BJ (cell line): Measurements from ENCODE around the gene GPR3. TPM values are rescaled to one million over a fixed set of nuclear protein-coding genes. Genes with fewer than 3 reads are reported as not detected.
A peak's percentile ranks its signal among the peaks of the same experiment; 100 is the strongest.

Experiments
- CTCF ChIA-PET: fragments of 350-600 bp; formaldehyde crosslinking; extraction: SDS; loops from one replicate; lab custom pipeline; 2021; ENCODE audit warnings: antibody characterized with exemption, inconsistent platforms; lab: Yijun Ruan, JAX
- POLR2A ChIA-PET: fragments of 300-600 bp; sonication (Branson Sonifier 250); formaldehyde crosslinking; extraction: SDS; loops from one replicate; lab custom pipeline; 2021; ENCODE audit warnings: antibody characterized with exemption; lab: Charles Lee
- DNase-seq: peaks from one replicate; pipeline ENCODE4 v3.0.0-alpha.2; 2011; ENCODE audit warnings: low read depth
- H3K27me3 ChIP-seq: 2 replicates; pipeline ENCODE4 v1.6.0; 2011; ENCODE audit warnings: low read length; ENCODE audit not compliant: control insufficient read depth, insufficient read depth
- H3K36me3 ChIP-seq: 2 replicates; pipeline ENCODE4 v1.5.1; 2011; ENCODE audit warnings: low read length; ENCODE audit not compliant: control insufficient read depth, insufficient read depth
- H3K4me3 ChIP-seq: 2 replicates; pipeline ENCODE4 v1.5.1; 2011; ENCODE audit warnings: low read depth, mild to moderate bottlenecking, control low read depth, low read length
- polyA plus RNA-seq: library from polyadenylated mRNA; depleted of rRNA; stranded (reverse); fragments of >200 nt; gene quantifications from 2 replicates; pipeline ENCODE4 v1.2.3, GENCODE V29; 2011
- TF ChIP-seq, protein P1 (sequence below): IDR thresholded peaks from 2 replicates; pipeline ENCODE4 v1.5.1; 2011; ENCODE audit warnings: low read depth, mild to moderate bottlenecking, control low read depth, inconsistent platforms, low read length, moderate library complexity; ENCODE audit not compliant: insufficient read depth

The GPR3 gene
- polyA plus RNA-seq, 1 experiment, result 1.8 TPM

DNA sequence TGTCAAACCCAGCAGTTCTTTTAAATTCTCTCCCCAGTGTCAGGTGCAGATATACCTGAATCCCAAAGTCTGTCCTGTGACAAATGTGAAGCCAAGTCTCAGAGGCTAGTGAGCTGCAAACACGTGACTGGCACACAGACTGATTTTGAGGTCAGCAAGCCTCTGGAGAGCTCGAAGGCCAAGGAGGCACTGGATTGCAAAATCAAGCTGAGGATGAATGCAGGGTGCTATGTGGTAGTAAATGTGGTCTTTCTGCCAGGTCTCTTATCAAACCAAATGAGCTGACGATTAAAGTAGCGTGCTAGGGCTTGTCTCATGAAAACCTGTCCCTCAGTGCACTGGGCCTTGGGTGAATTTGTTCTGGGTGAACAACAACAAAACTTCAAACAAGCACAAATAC, 20.6 kb downstream of the GPR3 start:
- H3K4me3 ChIP-seq, result no peak overlapping the region
- ChIA-PET POLR2A (no interaction called here), CTCF (interaction anchor here (0.8 to 4.8 kb wide), 9 partner anchors 8 to 194 kb away, joined by 3 to 32 read pairs (median 4); no protein-coding TSS in a partner anchor)
- no peak for DNase-seq
- TF ChIP-seq, protein P1, sequence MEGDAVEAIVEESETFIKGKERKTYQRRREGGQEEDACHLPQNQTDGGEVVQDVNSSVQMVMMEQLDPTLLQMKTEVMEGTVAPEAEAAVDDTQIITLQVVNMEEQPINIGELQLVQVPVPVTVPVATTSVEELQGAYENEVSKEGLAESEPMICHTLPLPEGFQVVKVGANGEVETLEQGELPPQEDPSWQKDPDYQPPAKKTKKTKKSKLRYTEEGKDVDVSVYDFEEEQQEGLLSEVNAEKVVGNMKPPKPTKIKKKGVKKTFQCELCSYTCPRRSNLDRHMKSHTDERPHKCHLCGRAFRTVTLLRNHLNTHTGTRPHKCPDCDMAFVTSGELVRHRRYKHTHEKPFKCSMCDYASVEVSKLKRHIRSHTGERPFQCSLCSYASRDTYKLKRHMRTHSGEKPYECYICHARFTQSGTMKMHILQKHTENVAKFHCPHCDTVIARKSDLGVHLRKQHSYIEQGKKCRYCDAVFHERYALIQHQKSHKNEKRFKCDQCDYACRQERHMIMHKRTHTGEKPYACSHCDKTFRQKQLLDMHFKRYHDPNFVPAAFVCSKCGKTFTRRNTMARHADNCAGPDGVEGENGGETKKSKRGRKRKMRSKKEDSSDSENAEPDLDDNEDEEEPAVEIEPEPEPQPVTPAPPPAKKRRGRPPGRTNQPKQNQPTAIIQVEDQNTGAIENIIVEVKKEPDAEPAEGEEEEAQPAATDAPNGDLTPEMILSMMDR, result no peak
- H3K36me3 ChIP-seq, result peaks cover 33% of the 10 kb centered on the region
- no peaks in the 10 kb centered on the region for H3K27me3 ChIP-seq

DNA sequence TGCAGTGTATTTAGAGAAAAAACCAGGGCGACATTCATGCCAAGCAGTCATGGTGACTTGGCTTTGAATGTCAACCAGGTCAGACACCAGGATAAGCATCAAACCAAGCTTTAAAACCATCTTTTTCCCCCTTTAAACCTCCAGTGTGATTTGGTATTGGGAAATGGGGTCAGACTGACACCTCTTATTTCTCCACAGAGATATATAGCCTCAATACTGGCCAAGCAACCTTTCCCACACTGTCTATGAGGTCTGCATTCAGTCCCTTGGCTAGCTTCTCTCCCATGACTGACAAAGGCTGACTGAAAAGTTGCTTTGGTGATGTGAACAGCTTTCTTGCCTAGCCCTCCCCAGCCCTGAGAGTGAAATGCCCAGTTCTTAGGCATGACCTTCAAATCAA, 21.7 kb downstream of the GPR3 start:
- TF ChIP-seq, protein P1, result no peak
- Histone ChIP-seq H3K4me3 (no peak overlapping the region), H3K27me3 (no peaks in the 10 kb centered on the region), H3K36me3 (peaks cover 29% of the 10 kb centered on the region)
- ChIA-PET CTCF (interaction anchor here (1.2 to 4.8 kb wide), 8 partner anchors 9 to 193 kb away, joined by 3 to 32 read pairs (median 8); no protein-coding TSS in a partner anchor), POLR2A (no interaction called here)
- DNase-seq, result no peak

DNA sequence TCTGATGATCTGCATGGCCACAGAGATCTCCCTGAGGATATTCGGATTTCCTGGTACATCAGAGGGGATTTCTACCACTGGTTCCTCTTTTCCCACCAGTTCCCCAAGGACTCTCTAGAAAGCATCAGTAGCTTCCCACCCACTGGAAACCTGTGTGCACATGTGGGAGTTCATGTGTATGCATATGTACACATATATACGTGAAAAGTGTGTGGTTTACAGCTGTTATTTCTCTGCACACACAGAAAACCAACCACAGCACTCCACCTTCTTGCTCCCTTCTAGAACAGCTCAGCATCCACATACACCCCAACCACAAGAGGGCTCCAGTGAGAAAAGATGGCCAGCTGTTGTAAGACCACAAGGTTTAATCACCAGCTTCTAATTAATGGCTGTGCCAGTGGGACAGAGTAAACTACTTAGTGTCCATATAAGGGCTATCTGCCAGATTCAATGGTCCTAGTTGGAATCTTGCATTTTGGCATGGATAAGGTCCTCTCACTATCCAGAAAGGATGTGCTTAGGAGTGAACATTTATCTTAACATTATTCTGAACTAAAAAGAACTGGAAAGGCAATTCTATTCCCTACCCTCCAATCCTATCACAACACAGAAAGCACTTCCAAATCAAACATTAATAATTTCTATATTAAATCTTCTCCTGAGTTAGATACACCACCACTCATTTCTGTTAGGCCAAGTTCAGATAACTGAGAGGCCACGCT, 24.1 kb downstream of the GPR3 start:
- no peak for DNase-seq
- Histone ChIP-seq H3K27me3 (no peaks in the 10 kb centered on the region), H3K4me3 (no peak overlapping the region), H3K36me3 (peaks cover 20% of the 10 kb centered on the region)
- POLR2A ChIA-PET, result interaction anchor here (0.6 kb wide), 1 partner anchor 53 kb away, joined by 3 read pairs; no protein-coding TSS in a partner anchor
- CTCF ChIA-PET, result interaction anchor here (0.5 to 4.8 kb wide), 26 partner anchors 8 to 193 kb away, joined by 3 to 32 read pairs (median 4); partner anchors contain the start of gene MAP3K6
- TF ChIP-seq, protein P1, result peak; percentile 80

DNA sequence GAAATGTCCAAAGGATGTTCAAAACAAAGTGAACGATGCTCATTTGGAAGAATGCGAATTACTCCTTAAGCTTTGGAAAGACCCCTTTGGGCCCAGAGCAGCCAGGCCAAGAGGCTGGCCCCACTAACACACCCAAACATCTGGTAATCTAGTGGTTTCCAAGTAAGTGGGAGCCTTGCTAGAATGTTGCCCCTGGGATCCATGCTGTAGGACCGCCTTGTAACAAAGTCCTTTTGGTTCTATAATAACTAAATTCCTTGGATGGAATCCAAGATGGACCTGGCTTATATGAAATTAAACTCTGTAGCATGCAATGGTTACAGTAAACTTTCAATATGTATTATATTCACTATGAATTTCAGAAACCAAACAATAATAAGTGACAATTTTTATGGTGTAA, 25.3 kb downstream of the GPR3 start:
- ChIA-PET CTCF (interaction anchor here (0.6 to 2.4 kb wide), 3 partner anchors 80 to 189 kb away, joined by 4 to 8 read pairs (median 4); no protein-coding TSS in a partner anchor), POLR2A (no interaction called here)
- TF ChIP-seq, protein P1, result no peak
- DNase-seq, result no peak
- Histone ChIP-seq H3K36me3 (peaks cover 18% of the 10 kb centered on the region), H3K4me3 (no peak overlapping the region), H3K27me3 (no peaks in the 10 kb centered on the region)

DNA sequence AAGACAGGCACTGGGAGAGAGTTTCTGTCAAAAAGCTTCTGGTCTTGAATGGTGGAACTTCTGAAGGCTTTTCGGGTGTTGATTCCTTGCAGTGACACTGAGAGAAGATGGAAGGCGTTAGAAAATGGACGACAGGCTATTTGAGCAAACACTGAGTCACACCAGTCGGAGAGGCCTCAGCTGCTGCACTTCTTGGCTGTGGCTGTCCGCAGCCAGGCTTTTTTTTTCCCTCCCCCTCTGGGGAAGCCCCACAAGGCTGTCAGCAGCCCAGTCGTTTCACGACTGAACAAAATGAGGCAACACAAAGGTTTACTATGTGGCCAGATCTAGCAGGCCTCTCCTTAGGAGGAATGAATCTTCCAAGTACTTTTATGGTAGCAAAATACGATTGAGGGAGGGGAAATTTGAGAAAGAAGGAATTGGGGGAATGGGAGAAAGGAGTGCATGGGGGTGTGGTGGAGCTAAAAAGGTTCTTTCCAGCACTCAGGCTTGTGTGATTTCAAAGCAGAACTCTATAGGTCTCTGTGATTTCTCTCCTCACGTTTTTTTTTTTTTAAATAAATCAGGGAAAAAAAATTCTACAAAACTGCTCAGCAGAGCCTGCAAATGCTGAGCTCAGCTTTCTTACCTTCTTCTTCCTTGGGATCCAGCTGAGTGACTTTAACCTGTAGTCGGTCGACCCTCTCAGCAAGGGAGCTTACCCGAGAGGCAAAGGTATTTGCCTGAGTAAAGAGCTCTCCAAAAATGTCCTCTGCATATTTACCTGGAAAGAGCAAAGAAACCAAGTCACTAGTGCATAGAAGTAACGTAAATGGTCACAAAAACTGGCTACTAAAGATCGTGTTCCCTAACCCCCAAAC, 26.1 kb downstream of the GPR3 start:
- DNase-seq, result peak; percentile 79
- TF ChIP-seq, protein P1, result no peak
- CTCF ChIA-PET, result interaction anchor here (0.6 to 2.4 kb wide), 7 partner anchors 10 to 244 kb away, joined by 3 to 8 read pairs (median 4); no protein-coding TSS in a partner anchor
- Histone ChIP-seq H3K27me3 (no peaks in the 10 kb centered on the region), H3K36me3 (peaks cover 14% of the 10 kb centered on the region), H3K4me3 (no peak overlapping the region)
- POLR2A ChIA-PET, result interaction anchor here (0.9 kb wide), 1 partner anchor 18 kb away, joined by 6 read pairs; no protein-coding TSS in a partner anchor
